H9 (cell line): ENCODE data around the gene LTV1. TPM values are rescaled to one million over a fixed set of nuclear protein-coding genes. Genes with fewer than 3 reads are reported as not detected.

ENCODE experiments used
- DNase-seq: peaks from one replicate; pipeline ENCODE4 v3.0.0-alpha.2; 2017
- H2AFZ ChIP-seq: one replicate; pipeline ENCODE4 v1.6.1; 2013; ENCODE audit warnings: mild to moderate bottlenecking, low read length, control low read depth, moderate library complexity
- H2AK5ac ChIP-seq: 2 replicates; pipeline ENCODE4 v1.6.1; 2013; ENCODE audit warnings: low read length, control low read depth, mixed read lengths; ENCODE audit not compliant: insufficient read length
- H2BK120ac ChIP-seq: one replicate; pipeline ENCODE4 v1.6.1; 2013; ENCODE audit warnings: low read depth, mild to moderate bottlenecking, low read length, control low read depth, inconsistent platforms; ENCODE audit not compliant: poor library complexity, severe bottlenecking
- H2BK12ac ChIP-seq: 2 replicates; pipeline ENCODE4 v1.6.1; 2013; ENCODE audit warnings: low read length, control low read depth, mixed read lengths, low read depth; ENCODE audit not compliant: insufficient read length
- H2BK15ac ChIP-seq: 2 replicates; pipeline ENCODE4 v1.6.1; 2013; ENCODE audit warnings: low read depth, low read length, control low read depth
- H2BK20ac ChIP-seq: one replicate; pipeline ENCODE4 v1.6.1; 2013; ENCODE audit warnings: low read depth, mild to moderate bottlenecking, low read length, control low read depth, inconsistent platforms; ENCODE audit not compliant: poor library complexity, severe bottlenecking
- H2BK5ac ChIP-seq: 2 replicates; pipeline ENCODE4 v1.6.1; 2013; ENCODE audit warnings: low read length, control low read depth, mixed read lengths; ENCODE audit not compliant: insufficient read length
- H3K14ac ChIP-seq: 2 replicates; pipeline ENCODE4 v1.6.1; 2013; ENCODE audit warnings: low read length, control low read depth; ENCODE audit not compliant: insufficient read depth
- H3K18ac ChIP-seq: 2 replicates; pipeline ENCODE4 v1.6.1; 2013; ENCODE audit warnings: low read depth, mild to moderate bottlenecking, mixed read lengths, low read length, control low read depth; ENCODE audit not compliant: insufficient read length
- H3K23ac ChIP-seq: 2 replicates; pipeline ENCODE4 v1.6.1; 2013; ENCODE audit warnings: low read length, control low read depth, mixed read lengths, low read depth; ENCODE audit not compliant: insufficient read length
- H3K23me2 ChIP-seq: 2 replicates; pipeline ENCODE4 v1.6.1; 2013; ENCODE audit warnings: low read depth, mild to moderate bottlenecking, mixed read lengths, low read length, control low read depth; ENCODE audit not compliant: insufficient read length, poor library complexity, severe bottlenecking
- H3K27ac ChIP-seq: 2 replicates; pipeline ENCODE4 v1.5.1; 2013; ENCODE audit warnings: low read length, control low read depth, mixed read lengths, low read depth; ENCODE audit not compliant: insufficient read length
- H3K27me3 ChIP-seq: 2 replicates; pipeline ENCODE4 v1.6.1; 2013; ENCODE audit warnings: low read length, control low read depth, inconsistent platforms; ENCODE audit not compliant: insufficient read depth
- H3K4ac ChIP-seq: 2 replicates; pipeline ENCODE4 v1.6.1; 2013; ENCODE audit warnings: low read depth, mild to moderate bottlenecking, control low read depth, inconsistent platforms, low read length, moderate library complexity
- H3K4me1 ChIP-seq: 2 replicates; pipeline ENCODE4 v1.6.1; 2013; ENCODE audit warnings: low read length, control low read depth, inconsistent platforms; ENCODE audit not compliant: insufficient read depth
- H3K4me2 ChIP-seq: 2 replicates; pipeline ENCODE4 v1.6.1; 2013; ENCODE audit warnings: low read length, control low read depth, mixed read lengths; ENCODE audit not compliant: insufficient read length, insufficient read depth
- H3K56ac ChIP-seq: 2 replicates; pipeline ENCODE4 v1.6.1; 2013; ENCODE audit warnings: low read depth, mild to moderate bottlenecking, mixed read lengths, low read length, control low read depth; ENCODE audit not compliant: insufficient read length
- H3K79me1 ChIP-seq: 2 replicates; pipeline ENCODE4 v1.6.1; 2013; ENCODE audit warnings: low read depth, mild to moderate bottlenecking, moderate library complexity, low read length, control low read depth, inconsistent platforms; ENCODE audit not compliant: insufficient read depth, poor library complexity, severe bottlenecking
- H3K79me2 ChIP-seq: 2 replicates; pipeline ENCODE4 v1.6.1; 2013; ENCODE audit warnings: low read length, control low read depth, inconsistent platforms; ENCODE audit not compliant: insufficient read depth
- H3K9ac ChIP-seq: 2 replicates; pipeline ENCODE4 v1.6.1; 2013; ENCODE audit warnings: low read length, control low read depth, mixed read lengths; ENCODE audit not compliant: insufficient read length; ENCODE audit errors: extremely low read depth
- H3K9me3 ChIP-seq: one replicate; pipeline ENCODE4 v1.6.1; 2013; ENCODE audit warnings: low read depth, low read length, inconsistent platforms; ENCODE audit not compliant: control insufficient read depth
- H3T11ph ChIP-seq: one replicate; pipeline ENCODE4 v1.6.1; 2013; ENCODE audit warnings: mild to moderate bottlenecking, low read length, control low read depth, inconsistent platforms
- H4K20me1 ChIP-seq: one replicate; pipeline ENCODE4 v1.6.1; 2013; ENCODE audit not compliant: control insufficient read depth, insufficient read length, insufficient read depth
- H4K5ac ChIP-seq: 2 replicates; pipeline ENCODE4 v1.6.1; 2013; ENCODE audit warnings: low read depth, mild to moderate bottlenecking, mixed read lengths, low read length, control low read depth; ENCODE audit not compliant: insufficient read length
- H4K8ac ChIP-seq: replicated peaks from 2 replicates; pipeline ENCODE4 v1.6.1; 2013; ENCODE audit warnings: low read length, control low read depth, mixed read lengths, low read depth; ENCODE audit not compliant: insufficient read length
- H4K91ac ChIP-seq: 2 replicates; pipeline ENCODE4 v1.6.1; 2013; ENCODE audit warnings: low read depth, mild to moderate bottlenecking, moderate library complexity, mixed read lengths, low read length, control low read depth; ENCODE audit not compliant: insufficient read length
- H3K27ac Mint-ChIP-seq, 3 experiments: 2 replicates in 2 of 3; 3 replicates in 1 of 3; pipeline ENCODE4 v1.8.0; 2020 to 2021; ENCODE audit warnings: mixed read lengths in 3 of 3, mild to moderate bottlenecking in 1 of 3, moderate library complexity in 1 of 3
- H3K27me3 Mint-ChIP-seq: 2 replicates; pipeline ENCODE4 v1.8.0; 2021; ENCODE audit warnings: low read depth, mild to moderate bottlenecking, moderate library complexity, mixed read lengths
- H3K36me3 Mint-ChIP-seq, 3 experiments: 2 replicates in 2 of 3; 3 replicates in 1 of 3; pipeline ENCODE4 v1.8.0; 2020 to 2021; ENCODE audit warnings: low read depth in 3 of 3, mixed read lengths in 3 of 3; ENCODE audit not compliant: insufficient read depth in 1 of 3
- H3K4me1 Mint-ChIP-seq, 2 experiments: 2 replicates each; pipeline ENCODE4 v1.8.0; 2020; ENCODE audit warnings: mixed read lengths in 2 of 2
- H3K4me3 Mint-ChIP-seq, 2 experiments: 2 replicates in 1 of 2; 3 replicates in 1 of 2; pipeline ENCODE4 v1.8.0; 2020 to 2021; ENCODE audit warnings: mild to moderate bottlenecking in 2 of 2, mixed read lengths in 2 of 2, moderate library complexity in 1 of 2
- H3K9me3 Mint-ChIP-seq, 2 experiments: 2 replicates in 1 of 2; 3 replicates in 1 of 2; pipeline ENCODE4 v1.8.0; 2020; ENCODE audit warnings: mild to moderate bottlenecking in 2 of 2, mixed read lengths in 2 of 2, moderate library complexity in 1 of 2
- CTCF ChIP-seq: fragments of 200-600 bp; sonication (generic); conservative IDR thresholded peaks from 3 replicates; pipeline ENCODE4 v1.8.0; 2021; ENCODE audit warnings: antibody characterized with exemption, mild to moderate bottlenecking
- WGBS: extraction: QIAGEN DNeasy Blood & Tissue Kit; methylation state at CpG from one replicate; pipeline ENCODE4 v1.1.7; 2013; ENCODE audit warnings: missing lambda C conversion rate, low lambda C conversion rate, mixed read lengths; ENCODE audit not compliant: insufficient read length; ENCODE audit errors: extremely low coverage; 5-methylcytosine and 5-hydroxymethylcytosine counted together
- total RNA-seq: library from RNA; stranded (reverse); gene quantifications from 2 replicates; pipeline ENCODE4 v1.2.1, GENCODE V29; 2021

Gene LTV1
- total RNA-seq, 1 experiment from 2014 or later = 62.9 TPM

DNA sequence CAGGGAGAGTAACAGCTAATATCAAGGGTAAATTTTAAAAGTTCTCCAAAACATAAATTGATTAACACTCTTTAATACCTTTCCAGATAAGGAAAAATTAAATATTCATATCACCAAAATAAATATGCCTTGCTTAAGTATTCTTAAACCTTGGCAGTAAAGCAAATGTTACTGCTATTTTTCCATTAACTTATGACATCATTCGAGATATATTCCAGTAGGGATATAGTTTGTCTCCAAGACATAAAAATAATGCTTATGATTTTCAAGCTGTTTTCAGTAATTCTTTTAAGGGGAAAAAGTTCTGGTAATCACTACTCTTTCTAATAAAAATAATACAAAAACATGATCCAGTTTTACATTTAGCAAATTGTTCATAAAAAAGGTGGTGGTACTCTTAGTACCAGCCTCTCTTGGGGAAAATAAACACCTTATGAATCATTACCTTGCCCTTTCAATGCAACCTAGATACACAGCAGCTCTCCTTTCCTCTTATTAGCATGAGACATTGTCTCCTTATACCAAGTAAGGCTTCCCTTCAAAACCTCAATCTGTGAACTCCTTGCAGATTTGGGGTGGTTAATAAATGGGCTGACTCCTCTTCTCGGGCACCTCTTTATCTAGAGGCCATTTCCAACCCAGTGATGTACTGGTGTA is 31.5 kb upstream of the LTV1 start:
- no peak overlapping the region for H2BK5ac ChIP-seq
- H3K4me1 ChIP-seq = no peaks in the 10 kb centered on the region
- no peak overlapping the region for H4K5ac ChIP-seq
- no peak overlapping the region for H3K27ac ChIP-seq
- no peak overlapping the region for H3K56ac ChIP-seq
- no peak overlapping the region for H3T11ph ChIP-seq
- no peak for DNase-seq
- no peak overlapping the region for H3K4ac ChIP-seq
- no peak overlapping the region for H2BK15ac ChIP-seq
- no peak for TF ChIP-seq CTCF
- H3K79me1 ChIP-seq = no peaks in the 10 kb centered on the region
- no peak overlapping the region for H2BK120ac ChIP-seq
- H4K20me1 ChIP-seq = no peaks in the 10 kb centered on the region
- H3K23ac ChIP-seq = no peak overlapping the region
- no peaks in the 10 kb centered on the region for H3K9me3 Mint-ChIP-seq
- H3K4me3 Mint-ChIP-seq = no peak overlapping the region
- no peaks in the 10 kb centered on the region for H3K4me1 Mint-ChIP-seq
- H3K18ac ChIP-seq = no peak overlapping the region
- no peaks in the 10 kb centered on the region for H3K9me3 ChIP-seq
- no peak overlapping the region for H4K8ac ChIP-seq
- H4K91ac ChIP-seq = no peak overlapping the region
- WGBS = no CpG with 5 or more reads among the region's 2 CpGs
- H2AFZ ChIP-seq = no peak overlapping the region
- H3K79me2 ChIP-seq = no peaks in the 10 kb centered on the region
- no peak overlapping the region for H3K9ac ChIP-seq
- no peak overlapping the region for H3K27ac Mint-ChIP-seq
- H3K27me3 Mint-ChIP-seq = no peaks in the 10 kb centered on the region
- no peak overlapping the region for H3K4me2 ChIP-seq
- no peaks in the 10 kb centered on the region for H3K23me2 ChIP-seq
- no peak overlapping the region for H2AK5ac ChIP-seq
- H2BK12ac ChIP-seq = no peak overlapping the region
- no peak overlapping the region for H2BK20ac ChIP-seq
- no peaks in the 10 kb centered on the region for H3K27me3 ChIP-seq
- no peak overlapping the region for H3K14ac ChIP-seq
- peaks cover 0 to 50% (median 36%) of the 10 kb centered on the region in 3 experiments; a peak in 5 of 7 replicates for H3K36me3 Mint-ChIP-seq
